Activated CD8-positive, alpha-beta memory T cell treated with anti-CD3 and anti-CD28 coated beads, Interleukin-2, amount 10 ng/mL, durations not matched to agents 7 days and 5 days (primary cell): ENCODE data around the gene HDLBP. TPM values are rescaled to one million over a fixed set of nuclear protein-coding genes. Genes with fewer than 3 reads are reported as not detected.

ENCODE experiments used
- ATAC-seq: fragments of 150-1000 bp; cut with Tn5 transposase; one replicate; pipeline ENCODE4 v1.10.0; 2021; ENCODE audit warnings: moderate library complexity
- CTCF ChIA-PET: fragments of 350-600 bp; sonication (Branson Sonifier 250); formaldehyde crosslinking; loops from one replicate; lab custom pipeline; 2021; ENCODE audit warnings: antibody characterized with exemption; lab: Charles Lee
- DNase-seq: peaks from one replicate; pipeline ENCODE4 v3.0.0-alpha.2; 2020
- H3K27ac Mint-ChIP-seq: one replicate; pipeline ENCODE4 v1.8.0; 2021; ENCODE audit warnings: mild to moderate bottlenecking, mixed read lengths
- H3K27me3 Mint-ChIP-seq: one replicate; pipeline ENCODE4 v1.8.0; 2021; ENCODE audit warnings: mixed read lengths
- H3K36me3 Mint-ChIP-seq: one replicate; pipeline ENCODE4 v1.8.0; 2021; ENCODE audit warnings: mild to moderate bottlenecking, mixed read lengths
- H3K4me1 Mint-ChIP-seq: one replicate; pipeline ENCODE4 v1.8.0; 2021; ENCODE audit warnings: mixed read lengths
- H3K4me3 Mint-ChIP-seq: one replicate; pipeline ENCODE4 v1.8.0; 2021; ENCODE audit warnings: mild to moderate bottlenecking, moderate library complexity, mixed read lengths
- H3K9me3 Mint-ChIP-seq: one replicate; pipeline ENCODE4 v1.8.0; 2022; ENCODE audit warnings: low read depth, mixed read lengths
- total RNA-seq, 2 experiments: library from RNA; stranded (reverse); gene quantifications; one replicate each; pipeline ENCODE4 v1.2.3, GENCODE V29; 2021

The HDLBP gene
- total RNA-seq, 2 experiments from 2014 or later, result 176 to 232 TPM

DNA sequence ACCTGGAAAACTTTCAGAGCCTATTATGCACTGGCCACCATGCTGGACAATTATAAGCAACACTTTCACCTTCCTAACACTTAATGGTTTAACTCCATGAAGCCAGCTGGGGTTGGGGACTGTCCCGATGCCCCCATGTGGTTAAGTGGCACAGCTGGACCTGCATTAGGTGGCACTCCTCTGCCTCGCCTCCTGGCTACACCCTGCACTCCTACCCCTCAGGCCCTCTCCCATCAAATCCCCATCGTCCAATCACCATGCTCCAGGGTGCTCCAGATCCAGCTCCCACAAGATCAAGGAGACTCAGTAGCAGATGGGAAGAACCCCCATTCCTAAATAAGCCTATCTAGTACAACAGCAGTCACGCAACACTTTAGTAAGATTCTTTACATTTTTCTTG, 53.8 kb downstream of the HDLBP start:
- ATAC-seq (no peak), DNase-seq (no peak)
- peaks cover 35% of the 10 kb centered on the region for H3K36me3 Mint-ChIP-seq
- CTCF ChIA-PET, result interaction anchor here (1.3 kb wide), 1 partner anchor 183 kb away, joined by 3 read pairs; no protein-coding TSS in a partner anchor
- no peaks in the 10 kb centered on the region for H3K9me3 Mint-ChIP-seq
- peaks cover 7% of the 10 kb centered on the region for H3K4me1 Mint-ChIP-seq
- H3K4me3 Mint-ChIP-seq, result no peak overlapping the region
- no peaks in the 10 kb centered on the region for H3K27me3 Mint-ChIP-seq
- no peak overlapping the region for H3K27ac Mint-ChIP-seq

DNA sequence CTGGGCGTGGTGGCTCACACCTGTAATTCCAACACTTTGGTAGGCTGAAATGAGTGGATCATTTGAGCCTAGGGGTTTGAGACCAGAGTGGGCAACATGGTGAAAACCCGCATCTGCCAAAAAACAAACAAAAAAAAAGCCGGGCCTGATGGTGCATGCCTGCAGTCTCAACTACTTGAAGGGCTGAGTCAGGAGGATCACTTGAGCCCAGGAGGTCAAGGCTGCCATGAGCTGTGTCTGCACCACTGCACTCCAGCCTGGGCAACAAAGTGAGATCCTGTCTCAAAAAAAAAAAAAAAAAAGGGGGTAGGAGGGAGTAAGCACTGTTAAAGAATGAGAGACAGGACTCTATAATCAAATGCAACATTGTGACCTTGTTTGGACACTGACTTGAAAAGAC, 54.6 kb downstream of the HDLBP start:
- Mint-ChIP-seq H3K4me1 (peaks cover 7% of the 10 kb centered on the region), H3K27ac (no peak overlapping the region)
- CTCF ChIA-PET, result no interaction called here

DNA sequence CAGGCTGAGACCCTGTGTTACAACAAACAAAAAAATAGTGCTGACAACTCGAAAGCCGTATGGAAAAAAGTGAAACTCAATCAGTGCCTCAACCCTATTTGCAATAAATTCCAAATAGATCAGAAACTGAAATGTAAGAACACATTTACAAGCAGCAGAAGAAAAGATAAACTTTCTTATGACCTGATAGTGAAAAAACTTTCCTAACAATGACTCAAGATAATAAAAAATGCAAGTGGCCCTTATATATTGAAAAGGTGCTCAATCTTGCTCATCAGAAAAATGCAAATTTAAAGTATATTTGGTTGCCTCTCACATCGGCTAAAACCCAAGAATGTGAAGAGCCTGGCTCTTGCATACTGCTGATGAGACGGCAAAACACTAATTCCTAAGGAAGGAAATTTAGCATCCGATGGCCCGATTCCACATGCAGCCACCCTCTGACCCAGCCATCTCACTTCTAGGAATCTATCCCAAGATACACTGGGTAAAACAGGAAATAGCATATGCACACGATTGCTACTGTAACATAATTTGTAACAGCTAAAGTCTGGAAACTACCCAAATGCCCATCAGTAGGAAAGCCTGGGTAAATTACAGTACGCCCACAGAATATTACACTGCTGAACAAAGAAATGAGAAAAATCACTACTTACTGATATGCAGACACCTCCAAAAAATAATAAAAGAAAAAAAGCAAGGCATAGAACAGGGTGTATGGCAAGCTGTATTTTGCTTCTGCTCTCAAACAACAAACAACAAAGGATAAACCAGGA, 56.8 kb downstream of the HDLBP start:
- CTCF ChIA-PET, result interaction anchor here (0.9 kb wide), 1 partner anchor 18 kb away, joined by 3 read pairs; no protein-coding TSS in a partner anchor
- no peak for ATAC-seq
- Mint-ChIP-seq H3K27ac (peak overlapping the region; percentile 25), H3K4me3 (no peak overlapping the region), H3K36me3 (peaks cover 45% of the 10 kb centered on the region), H3K9me3 (no peaks in the 10 kb centered on the region), H3K27me3 (no peaks in the 10 kb centered on the region), H3K4me1 (peaks cover 7% of the 10 kb centered on the region)
- DNase-seq, result peak; percentile 2

More for the DNA sequence above, 54.6 kb downstream of the HDLBP start:
- H3K4me3 Mint-ChIP-seq, result no peak overlapping the region
- no peaks in the 10 kb centered on the region for H3K9me3 Mint-ChIP-seq
- no peak for DNase-seq
- H3K36me3 Mint-ChIP-seq, result peaks cover 40% of the 10 kb centered on the region
- H3K27me3 Mint-ChIP-seq, result no peaks in the 10 kb centered on the region
- no peak for ATAC-seq

DNA sequence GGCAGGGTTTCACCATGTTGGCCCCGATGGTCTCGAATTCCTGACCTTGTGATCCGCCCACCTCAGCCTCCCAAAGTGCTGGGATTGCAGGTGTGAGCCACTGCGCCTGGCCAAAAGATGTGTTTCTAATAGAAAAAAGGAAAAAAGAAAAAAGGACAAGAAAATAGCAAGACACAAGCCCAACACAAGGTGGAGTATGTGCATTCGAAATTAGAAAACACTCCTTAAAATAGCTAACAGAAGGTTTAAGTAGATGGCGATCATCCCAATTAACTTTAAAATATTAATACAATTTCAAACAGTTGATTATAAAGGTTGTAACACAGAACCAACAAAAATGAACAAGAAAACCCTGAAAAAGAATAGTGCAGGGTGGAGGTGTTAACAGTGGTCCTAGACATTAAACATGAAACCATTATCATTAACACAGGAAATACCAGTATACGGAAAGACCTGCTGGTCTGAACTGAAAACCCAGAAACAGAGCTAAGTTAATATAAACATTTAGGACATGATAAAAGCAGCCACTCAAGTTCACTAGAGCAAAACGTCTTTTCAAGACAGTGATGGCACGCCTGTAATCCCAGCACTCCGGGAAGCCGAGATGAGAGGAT, 57.9 kb downstream of the HDLBP start:
- CTCF ChIA-PET, result interaction anchor here (0.6 to 1.2 kb wide), 2 partner anchors 83 to 333 kb away, joined by 3 to 4 read pairs; no protein-coding TSS in a partner anchor
- peaks cover 7% of the 10 kb centered on the region for H3K4me1 Mint-ChIP-seq
- H3K9me3 Mint-ChIP-seq, result no peaks in the 10 kb centered on the region
- ATAC-seq (no peak), DNase-seq (peak; percentile 7)
- no peak overlapping the region for H3K27ac Mint-ChIP-seq
- no peaks in the 10 kb centered on the region for H3K27me3 Mint-ChIP-seq
- H3K4me3 Mint-ChIP-seq, result no peak overlapping the region
- H3K36me3 Mint-ChIP-seq, result peaks cover 43% of the 10 kb centered on the region

DNA sequence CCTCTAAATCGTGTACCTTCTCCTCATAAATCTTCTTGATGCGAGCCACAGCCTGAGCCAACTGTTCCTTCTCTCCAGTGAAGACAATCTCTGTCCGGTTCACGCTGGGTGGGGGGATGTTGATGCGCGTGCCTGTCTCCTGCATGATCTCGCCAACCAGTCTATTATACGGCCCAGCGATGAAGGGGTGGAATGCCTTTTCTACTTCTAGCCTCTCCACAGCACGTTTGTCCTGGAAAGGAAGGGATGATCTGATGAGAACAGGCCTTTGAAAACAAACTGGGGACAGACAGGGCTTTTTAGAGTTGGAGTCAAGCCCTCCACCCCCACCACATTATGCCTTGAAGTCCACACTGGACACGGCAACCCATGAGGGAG, 59.3 kb downstream of the HDLBP start:
- ATAC-seq (no peak), DNase-seq (no peak)
- Mint-ChIP-seq H3K27ac (no peak overlapping the region), H3K4me1 (peaks cover 7% of the 10 kb centered on the region), H3K36me3 (peaks cover 45% of the 10 kb centered on the region), H3K9me3 (no peaks in the 10 kb centered on the region), H3K27me3 (no peaks in the 10 kb centered on the region), H3K4me3 (no peak overlapping the region)
- CTCF ChIA-PET, result no interaction called here

DNA sequence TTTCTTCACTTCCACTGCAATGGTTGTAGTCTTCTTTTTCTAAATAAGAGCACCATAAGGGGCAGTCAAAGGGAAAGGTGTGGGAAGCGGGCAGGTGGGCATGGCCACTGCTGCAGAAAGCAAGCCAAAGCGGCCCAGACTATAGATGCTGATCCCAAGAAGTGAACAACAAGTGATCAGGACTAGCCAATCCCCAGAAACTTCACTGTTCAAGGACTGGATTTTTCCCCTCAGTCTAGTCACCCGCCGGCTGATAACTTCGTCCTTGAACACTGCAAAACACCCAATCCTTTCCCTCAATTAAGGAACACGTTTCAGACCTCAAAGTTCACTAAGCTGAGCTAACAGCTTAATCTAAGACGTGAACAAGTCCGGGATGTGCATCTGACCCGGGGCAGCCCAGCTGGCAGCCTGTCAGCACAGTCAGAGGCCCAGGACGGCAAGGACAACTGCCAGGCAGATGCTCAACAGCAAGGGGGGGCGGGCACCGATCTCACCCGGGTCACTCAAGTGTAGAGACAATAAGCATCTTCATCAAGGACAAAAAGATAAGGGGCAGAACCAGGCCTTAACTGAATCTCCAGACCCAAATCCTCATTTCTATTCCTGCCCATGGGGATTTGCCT, 59.8 kb downstream of the HDLBP start:
- no peaks in the 10 kb centered on the region for H3K9me3 Mint-ChIP-seq
- CTCF ChIA-PET, result no interaction called here
- no peak overlapping the region for H3K27ac Mint-ChIP-seq
- peaks cover 44% of the 10 kb centered on the region for H3K36me3 Mint-ChIP-seq
- H3K4me1 Mint-ChIP-seq, result peaks cover 7% of the 10 kb centered on the region
- no peak overlapping the region for H3K4me3 Mint-ChIP-seq
- no peaks in the 10 kb centered on the region for H3K27me3 Mint-ChIP-seq
- ATAC-seq, result no peak
- peak; percentile 19 for DNase-seq

DNA sequence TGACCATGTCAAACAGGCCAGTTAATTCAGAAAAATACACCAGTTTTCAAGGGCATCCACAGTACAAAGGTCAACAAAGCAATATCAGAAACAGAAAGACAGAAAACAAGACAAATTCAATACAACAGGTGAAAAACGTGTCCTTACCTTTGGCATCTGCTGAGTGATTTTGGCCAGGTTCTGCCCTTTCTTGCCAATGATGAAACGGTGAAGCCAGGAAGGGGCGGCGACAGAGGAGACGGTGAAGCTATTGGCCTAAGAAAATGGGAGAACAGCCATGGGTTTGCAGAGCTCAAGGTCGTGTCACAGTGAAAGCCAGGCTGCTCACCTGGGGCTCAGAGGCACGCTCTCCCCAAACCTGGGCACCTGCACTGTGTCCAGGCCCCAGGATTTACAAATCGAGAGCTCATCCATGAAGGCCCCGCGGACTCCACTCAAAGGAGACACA, 60.5 kb downstream of the HDLBP start:
- ATAC-seq (no peak), DNase-seq (no peak)
- Mint-ChIP-seq H3K36me3 (peaks cover 44% of the 10 kb centered on the region), H3K4me3 (no peak overlapping the region), H3K4me1 (peaks cover 7% of the 10 kb centered on the region), H3K27me3 (no peaks in the 10 kb centered on the region), H3K9me3 (no peaks in the 10 kb centered on the region), H3K27ac (no peak overlapping the region)
- CTCF ChIA-PET, result no interaction called here

DNA sequence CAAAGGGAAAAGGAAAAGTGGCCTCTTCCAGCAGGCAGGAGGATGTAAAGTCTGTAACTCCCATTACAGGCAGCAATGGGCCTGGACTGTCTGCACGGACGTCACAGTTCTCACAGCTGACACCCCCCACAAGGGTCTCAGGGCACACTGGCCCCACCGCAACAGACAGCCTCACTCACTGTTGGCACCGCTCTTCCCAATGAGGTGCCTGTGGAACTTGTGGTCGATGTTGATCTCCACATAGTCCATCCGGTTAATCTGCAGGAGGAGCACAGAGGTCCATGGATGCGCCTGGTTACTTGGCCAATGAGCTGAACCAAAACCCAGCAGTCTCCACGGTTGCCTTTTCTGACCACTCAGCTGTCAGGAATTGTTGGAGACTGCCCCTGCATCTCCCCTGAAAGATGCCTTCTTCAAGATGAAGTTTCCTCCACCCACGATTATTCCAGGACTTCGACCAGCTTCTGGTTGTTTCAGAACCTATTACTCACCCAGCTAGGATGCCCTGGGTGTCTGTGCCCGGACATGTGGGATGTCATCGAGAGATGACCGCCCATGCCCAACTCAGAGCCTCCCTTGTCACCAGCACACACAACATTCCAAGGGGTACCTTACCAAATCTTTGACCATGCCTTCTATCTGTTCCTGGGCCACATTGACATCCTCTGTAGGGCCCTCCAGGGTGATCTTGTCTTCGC, 62.5 kb downstream of the HDLBP start:
- Mint-ChIP-seq H3K4me1 (peaks cover 2% of the 10 kb centered on the region), H3K27ac (no peak overlapping the region), H3K36me3 (peaks cover 54% of the 10 kb centered on the region), H3K27me3 (no peaks in the 10 kb centered on the region), H3K9me3 (no peaks in the 10 kb centered on the region), H3K4me3 (no peak overlapping the region)
- no peak for DNase-seq
- no peak for ATAC-seq
- CTCF ChIA-PET, result no interaction called here

DNA sequence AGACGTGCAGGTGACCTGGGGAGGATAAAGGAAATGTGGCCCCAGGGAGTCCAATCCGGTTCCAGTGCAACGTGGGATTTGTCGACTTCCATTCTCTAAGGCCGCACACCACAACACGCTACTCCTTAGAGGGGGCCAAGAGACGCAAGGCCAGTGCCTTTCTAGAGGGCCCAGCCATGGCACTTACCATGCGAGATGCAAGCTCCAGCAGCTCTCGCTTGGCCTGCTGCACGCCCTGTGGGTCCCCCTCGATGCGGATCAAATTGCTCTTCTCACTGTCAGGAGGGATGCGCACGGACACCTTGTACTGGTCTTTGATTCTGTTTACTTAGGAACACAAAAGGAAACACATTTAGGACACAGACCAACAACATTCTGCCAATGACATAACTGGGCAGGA, 65.8 kb downstream of the HDLBP start:
- Mint-ChIP-seq H3K36me3 (peaks cover 52% of the 10 kb centered on the region), H3K27ac (no peak overlapping the region), H3K4me3 (no peak overlapping the region), H3K9me3 (no peaks in the 10 kb centered on the region), H3K4me1 (no peaks in the 10 kb centered on the region), H3K27me3 (no peaks in the 10 kb centered on the region)
- no peak for ATAC-seq
- CTCF ChIA-PET, result no interaction called here
- no peak for DNase-seq

DNA sequence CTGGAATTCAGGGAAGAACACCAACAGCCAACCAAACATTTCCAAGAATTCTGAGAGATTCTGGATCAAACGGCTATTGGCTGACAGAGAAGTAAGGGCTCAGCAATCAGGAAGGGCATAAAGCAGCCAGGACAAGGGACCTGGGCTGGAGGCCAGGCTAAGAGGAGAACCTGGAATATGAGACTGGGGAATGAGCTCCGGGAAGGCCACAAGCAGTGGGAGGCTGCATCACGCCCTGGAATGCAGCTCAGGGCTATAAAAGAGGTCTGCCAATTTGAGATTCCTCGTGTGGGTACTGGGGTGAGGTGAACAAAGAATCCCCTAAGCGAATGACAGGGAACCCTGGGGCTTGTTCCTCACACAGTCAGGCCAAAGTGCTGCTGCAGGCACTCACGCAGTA, 66.6 kb downstream of the HDLBP start:
- DNase-seq, result no peak
- CTCF ChIA-PET, result no interaction called here
- Mint-ChIP-seq H3K4me1 (no peaks in the 10 kb centered on the region), H3K9me3 (no peaks in the 10 kb centered on the region), H3K27ac (no peak overlapping the region), H3K36me3 (peaks cover 57% of the 10 kb centered on the region), H3K27me3 (no peaks in the 10 kb centered on the region), H3K4me3 (no peak overlapping the region)
- ATAC-seq, result no peak

DNA sequence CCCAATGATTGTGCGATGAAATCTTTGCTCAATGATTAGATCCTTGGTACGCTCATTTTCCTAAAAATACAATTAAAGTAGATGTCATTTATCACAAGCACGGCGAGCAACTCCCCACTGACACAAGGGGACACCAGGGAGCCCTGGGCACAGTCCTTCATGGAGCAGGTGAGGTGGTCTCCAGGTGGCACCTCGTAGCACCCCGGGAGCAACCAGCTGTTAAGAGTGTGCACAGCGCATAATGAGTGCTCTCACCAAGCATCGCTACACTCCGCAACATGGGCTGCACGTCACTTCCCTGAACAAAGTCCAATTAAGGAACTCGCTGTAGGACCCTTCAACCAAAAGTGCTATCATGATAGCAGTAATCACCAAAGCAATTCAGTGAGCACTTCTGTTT, 67.2 kb downstream of the HDLBP start:
- Mint-ChIP-seq H3K27ac (no peak overlapping the region), H3K4me1 (no peaks in the 10 kb centered on the region), H3K36me3 (peaks cover 55% of the 10 kb centered on the region), H3K27me3 (no peaks in the 10 kb centered on the region), H3K9me3 (no peaks in the 10 kb centered on the region), H3K4me3 (no peak overlapping the region)
- no peak for ATAC-seq
- CTCF ChIA-PET, result no interaction called here
- DNase-seq, result no peak

DNA sequence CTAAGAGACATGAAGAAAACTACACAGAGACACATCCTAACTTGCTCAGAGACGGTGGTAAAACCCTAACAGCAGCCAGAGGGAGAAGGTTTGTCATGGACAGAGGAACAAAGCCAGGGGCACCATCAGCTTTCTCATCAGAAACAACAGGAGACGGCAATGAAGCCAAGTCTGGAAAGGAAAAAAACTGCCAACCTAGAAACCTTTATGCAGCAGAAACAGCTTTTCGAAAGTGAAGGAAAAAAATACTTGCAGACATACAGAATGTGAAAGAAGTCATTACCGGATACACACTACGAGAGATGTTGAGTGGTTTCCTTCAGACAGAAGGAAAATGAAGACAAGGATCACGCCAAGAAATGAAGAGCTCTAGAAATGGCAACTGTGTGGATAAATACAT, 71.1 kb downstream of the HDLBP start:
- DNase-seq, result no peak
- no peak overlapping the region for H3K4me3 Mint-ChIP-seq
- no peaks in the 10 kb centered on the region for H3K9me3 Mint-ChIP-seq
- peaks cover 61% of the 10 kb centered on the region for H3K36me3 Mint-ChIP-seq
- H3K27me3 Mint-ChIP-seq, result no peaks in the 10 kb centered on the region
- H3K27ac Mint-ChIP-seq, result no peak overlapping the region
- CTCF ChIA-PET, result no interaction called here
- no peaks in the 10 kb centered on the region for H3K4me1 Mint-ChIP-seq
- ATAC-seq, result no peak

DNA sequence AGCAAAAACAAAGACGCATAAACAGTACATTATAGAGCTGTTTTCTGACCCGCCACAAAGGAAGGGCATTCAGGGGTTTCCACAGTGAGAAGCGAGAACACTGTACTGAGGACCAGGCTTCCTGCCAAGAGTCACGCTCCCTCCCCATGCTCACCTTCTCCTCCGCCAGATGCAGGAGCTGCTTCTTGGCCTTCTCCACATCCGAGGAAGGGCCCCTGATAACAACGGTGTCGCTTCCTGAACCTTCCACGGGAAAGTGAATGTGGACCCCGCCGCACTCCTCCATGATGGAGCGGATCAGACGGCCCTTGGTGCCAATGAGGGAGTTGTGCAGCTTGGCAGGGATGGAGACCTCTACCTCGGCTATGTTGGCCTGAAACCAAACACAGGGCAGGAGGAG, 73.2 kb downstream of the HDLBP start:
- H3K9me3 Mint-ChIP-seq, result no peaks in the 10 kb centered on the region
- no peak for ATAC-seq
- H3K27me3 Mint-ChIP-seq, result no peaks in the 10 kb centered on the region
- no peak overlapping the region for H3K27ac Mint-ChIP-seq
- no peaks in the 10 kb centered on the region for H3K4me1 Mint-ChIP-seq
- H3K4me3 Mint-ChIP-seq, result no peak overlapping the region
- peaks cover 55% of the 10 kb centered on the region for H3K36me3 Mint-ChIP-seq
- CTCF ChIA-PET, result no interaction called here
- no peak for DNase-seq
